ENCODE results near the gene IFT27.

Gene IFT27

DNA sequence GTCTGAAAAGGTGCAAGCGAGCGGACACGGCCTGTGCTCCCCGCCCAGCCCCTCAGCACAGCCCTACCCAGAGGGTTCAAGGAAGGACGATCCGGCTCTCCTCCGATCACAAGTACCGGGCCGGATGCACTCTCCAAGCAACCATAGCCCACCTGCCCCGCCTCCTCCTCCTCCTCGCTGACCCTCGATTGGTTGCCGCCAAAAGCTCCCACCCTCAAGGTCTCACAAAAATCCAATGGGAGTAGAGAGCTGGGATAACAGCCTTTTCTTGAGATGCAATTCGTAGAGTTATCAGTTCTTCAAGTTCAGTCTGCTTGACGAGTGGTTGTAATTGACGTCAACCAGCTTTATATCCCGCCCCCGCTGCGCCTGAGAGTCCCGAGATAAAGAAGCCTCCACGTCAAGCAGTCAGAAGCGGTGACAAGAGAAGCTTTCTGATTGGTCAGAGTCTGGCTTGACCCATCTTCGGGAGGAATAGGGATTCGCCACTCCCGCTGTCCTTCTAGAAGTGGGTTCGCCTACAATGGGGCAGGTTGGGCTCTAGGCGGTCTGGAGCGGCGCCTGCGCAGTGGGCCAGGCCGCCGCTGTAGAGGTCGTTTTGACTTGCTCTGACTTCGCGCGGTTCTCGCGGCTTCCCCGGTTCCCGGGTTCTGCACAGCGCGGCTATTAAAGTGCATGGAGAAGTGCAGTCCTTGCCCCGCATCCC, at the start of gene IFT27:
TSS of gene IFT27 (minus strand) at position 156 of the 706 bp plus-strand sequence. CDS start 412 bp downstream, outside the sequence.
- peak; percentile 86 to 98 for DNase-seq (ENCODE audit: extremely low read depth in 1 of 2, low read depth in 1 of 2)

GRCh38 chr22:36824655-36825054, 48.7 kb upstream of the IFT27 start:
- no peak for DNase-seq (ENCODE audit: extremely low read depth in 1 of 2, low read depth in 1 of 2)

- DNase-seq (ENCODE audit: extremely low read depth in 1 of 2, low read depth in 1 of 2): no peak
These were observed 47.4 kb upstream of the IFT27 start for GRCh38 chr22:36823186-36823839.

- DNase-seq (ENCODE audit: extremely low read depth in 1 of 2, low read depth in 1 of 2): no peak
These were observed 46.7 kb upstream of the IFT27 start for GRCh38 chr22:36822581-36822980.

DNA sequence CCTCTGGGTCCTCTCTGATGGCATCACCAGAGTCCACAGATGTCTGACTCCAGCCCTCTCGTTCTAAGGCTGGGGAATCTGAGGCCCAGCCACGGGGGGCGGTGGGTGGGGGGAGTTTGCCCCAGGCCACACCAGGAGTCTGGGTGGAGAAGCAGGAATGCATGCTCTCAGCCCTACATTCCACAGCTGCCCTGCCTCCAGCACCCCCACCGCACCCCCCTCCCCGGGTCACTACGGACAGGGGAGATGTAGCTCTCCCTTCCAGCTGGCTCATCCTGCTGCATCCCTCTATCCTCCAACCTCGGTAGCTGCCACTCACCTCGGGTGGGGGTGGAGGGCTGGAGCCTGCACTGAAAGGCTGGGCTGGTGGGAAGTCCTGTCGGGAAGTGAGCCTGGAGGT, 43.2 kb upstream of the IFT27 start:
- DNase-seq (ENCODE audit: extremely low read depth in 1 of 2, low read depth in 1 of 2): no peak

- DNase-seq (ENCODE audit: extremely low read depth in 1 of 2, low read depth in 1 of 2): no peak
These were observed 42.2 kb upstream of the IFT27 start for GRCh38 chr22:36818010-36818642.

- DNase-seq (ENCODE audit: extremely low read depth in 1 of 2, low read depth in 1 of 2): no peak
These were observed 41.6 kb upstream of the IFT27 start for GRCh38 chr22:36817525-36817848.

GRCh38 chr22:36816636-36817524, 41.0 kb upstream of the IFT27 start, which contains the start of gene PVALB:
PVALB (minus strand) TSS chr22:36817035; CDS start chr22:36817005, 30 bp downstream.
- DNase-seq (ENCODE audit: extremely low read depth in 1 of 2, low read depth in 1 of 2): no peak

DNA sequence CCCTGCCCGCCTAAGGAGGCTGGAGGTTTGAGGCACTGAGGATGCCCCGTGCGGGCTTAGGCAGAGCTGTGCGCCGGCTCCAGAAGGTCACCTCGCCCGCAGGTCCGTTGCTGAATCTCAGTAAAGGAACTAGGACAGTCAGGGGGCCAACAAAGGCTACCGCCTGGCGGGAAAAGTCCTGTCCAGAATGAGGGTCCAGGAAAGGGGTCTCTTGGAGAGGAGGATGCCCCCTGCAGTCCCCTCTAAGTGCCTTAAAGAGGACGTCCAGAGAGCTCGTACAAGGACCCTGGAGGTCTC, 40.4 kb upstream of the IFT27 start:
- DNase-seq (ENCODE audit: extremely low read depth in 1 of 2, low read depth in 1 of 2): no peak

DNA sequence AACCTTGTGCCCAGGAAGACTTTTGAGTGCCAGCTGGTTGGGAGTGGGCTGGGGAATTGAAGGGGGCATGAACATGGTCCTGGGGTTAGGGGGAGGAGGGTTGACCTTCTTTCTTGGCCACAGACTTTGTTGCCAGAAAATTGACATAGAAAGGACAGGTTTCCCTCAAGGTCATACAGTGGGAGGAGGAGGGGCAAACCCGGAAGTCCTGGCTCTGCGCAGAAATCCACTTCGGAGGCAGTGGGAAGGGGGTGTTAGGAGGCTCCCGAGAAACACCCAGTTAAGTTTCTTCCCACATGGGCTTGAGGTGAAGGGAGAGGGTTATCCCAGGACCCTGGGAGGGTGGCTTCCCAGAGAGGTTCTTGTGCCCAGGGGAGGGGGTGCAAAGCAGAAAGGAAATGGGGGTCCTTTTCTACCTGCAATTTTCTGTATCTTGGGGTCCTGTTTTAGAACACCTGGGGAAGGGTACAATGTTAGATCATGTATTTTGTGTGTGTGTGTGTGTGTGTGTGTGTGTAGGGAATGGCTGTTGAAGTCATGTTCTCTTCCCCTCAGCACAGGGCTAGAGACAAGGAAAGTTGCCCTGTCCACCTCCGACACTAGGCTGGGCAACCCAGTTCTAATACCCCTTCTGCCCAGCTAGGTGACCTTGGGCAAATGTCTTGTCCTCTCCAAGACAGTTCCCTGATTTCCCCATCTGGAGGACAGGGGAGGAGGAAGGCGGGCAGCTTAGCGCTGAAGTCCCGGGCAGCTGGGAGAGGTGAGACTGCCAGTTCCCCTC, 39.8 kb upstream of the IFT27 start:
- no peak for DNase-seq (ENCODE audit: extremely low read depth in 1 of 2, low read depth in 1 of 2)

GRCh38 chr22:36814801-36815200, 38.9 kb upstream of the IFT27 start:
- DNase-seq (ENCODE audit: extremely low read depth in 1 of 2, low read depth in 1 of 2): no peak

GRCh38 chr22:36811094-36811800, 35.3 kb upstream of the IFT27 start:
- no peak for DNase-seq (ENCODE audit: extremely low read depth in 1 of 2, low read depth in 1 of 2)

DNA sequence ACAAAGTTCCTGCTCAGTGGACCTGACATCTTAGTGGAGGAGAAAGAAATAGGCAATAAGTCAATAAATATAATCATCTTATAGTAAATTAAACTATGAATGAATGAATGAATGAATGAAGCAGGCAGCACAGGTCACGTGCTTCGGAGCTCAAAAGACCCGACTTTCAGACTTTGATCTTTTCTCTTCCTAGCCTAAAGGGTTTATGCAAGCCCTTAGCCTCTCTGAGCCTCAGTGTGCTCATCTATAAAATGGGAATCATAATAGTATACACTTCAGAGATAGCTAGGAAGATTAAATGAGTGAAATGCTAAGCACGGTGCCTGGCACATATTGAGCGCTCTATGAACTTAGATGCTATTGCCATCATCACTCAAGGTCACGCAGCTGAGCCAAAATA, 33.4 kb upstream of the IFT27 start:
- no peak for DNase-seq (ENCODE audit: extremely low read depth in 1 of 2, low read depth in 1 of 2)

- no peak for DNase-seq (ENCODE audit: extremely low read depth in 1 of 2, low read depth in 1 of 2)
These were observed 32.9 kb upstream of the IFT27 start for GRCh38 chr22:36808721-36809344.

DNA sequence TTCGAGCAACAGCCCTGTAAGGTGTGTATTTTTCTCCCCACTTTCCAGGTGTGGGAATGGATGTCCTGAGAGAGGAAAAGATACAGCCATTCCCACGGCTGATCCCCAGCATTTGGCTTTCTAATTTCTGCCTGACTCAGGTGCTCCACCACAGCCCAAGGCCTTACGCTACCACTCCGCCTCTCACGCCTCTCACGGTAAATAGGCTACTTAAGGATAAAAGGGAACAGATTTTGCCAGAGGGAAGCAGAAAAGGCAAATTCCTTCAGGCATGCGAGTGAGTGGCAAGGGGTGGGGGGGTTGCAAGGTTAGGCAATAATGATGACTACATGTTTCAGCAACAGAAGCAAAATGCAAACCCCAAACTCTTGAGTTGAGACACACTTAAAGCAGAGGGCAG, 31.7 kb upstream of the IFT27 start:
- no peak for DNase-seq (ENCODE audit: extremely low read depth in 1 of 2, low read depth in 1 of 2)

- DNase-seq (ENCODE audit: extremely low read depth in 1 of 2, low read depth in 1 of 2): no peak
These were observed 30.9 kb upstream of the IFT27 start for GRCh38 chr22:36806835-36807234.

- DNase-seq (ENCODE audit: extremely low read depth in 1 of 2, low read depth in 1 of 2): no peak
These were observed 27.4 kb upstream of the IFT27 start for GRCh38 chr22:36803358-36803757.

GRCh38 chr22:36798674-36799066, 22.8 kb upstream of the IFT27 start:
- no peak for DNase-seq (ENCODE audit: extremely low read depth in 1 of 2, low read depth in 1 of 2)

DNA sequence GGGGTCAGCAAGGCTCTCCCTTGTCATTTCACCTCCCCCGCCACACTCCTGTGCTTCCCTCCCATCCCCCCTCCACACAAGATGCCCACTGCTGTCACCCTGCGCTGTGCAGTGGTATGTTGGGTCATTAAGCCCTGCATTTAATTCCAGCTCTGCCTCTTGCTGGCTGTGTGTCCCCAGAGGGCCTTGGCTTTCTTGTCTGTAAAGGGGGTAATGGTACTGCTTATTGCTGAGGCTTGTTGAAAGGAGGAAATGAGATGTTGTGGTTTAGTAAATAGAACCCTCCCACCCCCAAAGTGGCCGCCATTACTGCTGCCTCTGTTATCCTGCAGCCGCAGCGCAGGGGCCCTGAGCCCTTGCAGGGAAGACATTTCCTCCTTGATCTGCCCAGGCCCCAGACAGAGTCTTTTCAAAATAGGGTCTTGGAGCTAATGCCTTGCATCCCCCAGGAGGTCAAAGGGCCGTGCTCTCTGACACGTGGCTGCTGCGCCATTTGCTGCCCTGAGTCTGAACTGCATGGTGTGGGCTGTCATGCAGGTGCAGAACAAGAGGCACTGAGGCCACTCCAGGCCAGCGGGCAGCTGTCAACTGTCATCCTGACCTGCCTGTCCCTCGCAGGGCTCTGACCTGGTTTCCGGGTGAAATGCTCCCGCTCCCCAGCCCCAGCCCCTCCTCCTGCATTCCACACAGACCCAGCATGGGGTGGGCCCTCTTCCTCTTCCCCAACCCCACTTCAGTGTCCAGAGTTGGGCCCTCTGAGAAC, 22.2 kb upstream of the IFT27 start:
- no peak for DNase-seq (ENCODE audit: extremely low read depth in 1 of 2, low read depth in 1 of 2)

All from stimulated activated CD8-positive, alpha-beta memory T cell treated with anti-CD3 and anti-CD28 coated beads, Interleukin-7, amount 100 ng/mL, for 48 hours (primary cell).